ENCODE results near the gene RPL11. TPM values are rescaled to one million over a fixed set of nuclear protein-coding genes. Genes with fewer than 3 reads are reported as not detected.

RPL11 gene
- total and polyA plus RNA-seq, 2 experiments from 2014 or later = 1,126 to 1,484 TPM

- H3K27ac Mint-ChIP-seq = peak overlapping the region; percentile 99
- Histone ChIP-seq H3K4me2 (peak overlapping the region; percentile 100), H3F3A (replicated peaks; ENCODE audit: low read depth) (peaks cover 52% of the 10 kb centered on the region), H3K79me2 (replicated peaks; ENCODE audit: insufficient read depth) (peaks cover 70% of the 10 kb centered on the region), H3K27ac (ENCODE audit: low read depth) (peak overlapping the region; percentile 92), H3K27me3 (ENCODE audit: insufficient read depth) (no peaks in the 10 kb centered on the region), H3K36me3 (ENCODE audit: insufficient read depth) (peaks cover 64% of the 10 kb centered on the region), H3K9me2 (ENCODE audit: insufficient read depth) (no peaks in the 10 kb centered on the region), H2AFZ (no peak overlapping the region), H3K4me1 (ENCODE audit: insufficient read depth) (peaks cover 22% of the 10 kb centered on the region), H3K4me3 (peak overlapping the region; percentile 100), H4K20me1 (replicated peaks; ENCODE audit: insufficient read depth) (peaks cover 57% of the 10 kb centered on the region)
- peaks cover 43% of the 10 kb centered on the region for H3K4me1 Mint-ChIP-seq
- H3K9me3 Mint-ChIP-seq = no peaks in the 10 kb centered on the region; the same call in 2 of the 3 replicates
- DNase-seq (ENCODE audit: low spot score) (no peak), ATAC-seq (no peak)
- H3K4me3 Mint-ChIP-seq = peak overlapping the region; percentile 93
- H3K36me3 Mint-ChIP-seq (ENCODE audit: low read depth) = peaks cover 66% of the 10 kb centered on the region
- no peak for TF ChIP-seq EZH2 (IDR thresholded peaks at IDR 0.05; ENCODE audit: low read depth, unreplicated experiment)
- H3K27me3 Mint-ChIP-seq (ENCODE audit: insufficient read depth, low read depth, poor library complexity) = peaks cover 9% of the 10 kb centered on the region
These were observed 2.0 kb downstream of the RPL11 start for GRCh38 chr1:23693599-23693998.

GRCh38 chr1:23694371-23694770, 2.8 kb downstream of the RPL11 start:
- Histone ChIP-seq H3K4me1 (ENCODE audit: insufficient read depth) (peaks cover 22% of the 10 kb centered on the region), H3K79me2 (replicated peaks; ENCODE audit: insufficient read depth) (peaks cover 78% of the 10 kb centered on the region), H4K20me1 (replicated peaks; ENCODE audit: insufficient read depth) (peaks cover 64% of the 10 kb centered on the region), H3K9me2 (ENCODE audit: insufficient read depth) (no peaks in the 10 kb centered on the region), H2AFZ (no peak overlapping the region), H3F3A (replicated peaks; ENCODE audit: low read depth) (peaks cover 57% of the 10 kb centered on the region), H3K27me3 (ENCODE audit: insufficient read depth) (no peaks in the 10 kb centered on the region), H3K4me2 (peak overlapping the region; percentile 100; the same call in 1 of the 2 replicates), H3K4me3 (peak overlapping the region; percentile 100), H3K36me3 (ENCODE audit: insufficient read depth) (peaks cover 71% of the 10 kb centered on the region), H3K27ac (ENCODE audit: low read depth) (peak overlapping the region; percentile 92)
- Mint-ChIP-seq H3K4me3 (peak overlapping the region; percentile 93), H3K4me1 (peaks cover 43% of the 10 kb centered on the region), H3K9me3 (no peaks in the 10 kb centered on the region; the same call in 2 of the 3 replicates), H3K27me3 (ENCODE audit: insufficient read depth, low read depth, poor library complexity) (peaks cover 9% of the 10 kb centered on the region), H3K36me3 (ENCODE audit: low read depth) (peaks cover 74% of the 10 kb centered on the region), H3K27ac (peak overlapping the region; percentile 5; the same call in 1 of the 2 replicates)
- no peak for DNase-seq (ENCODE audit: low spot score)
- no peak for ATAC-seq
- TF ChIP-seq NANOG (IDR thresholded peaks at IDR 0.05; ENCODE audit: borderline replicate concordance) (no peak), CREB1 (CRISPR knock-in tag; IDR thresholded peaks at IDR 0.05; ENCODE audit: low read depth) (no peak), ZNF462 (CRISPR knock-in tag; IDR thresholded peaks at IDR 0.05) (no peak), REST (IDR thresholded peaks at IDR 0.05; ENCODE audit: unreplicated experiment) (no peak), ZNF331 (CRISPR knock-in tag; IDR thresholded peaks at IDR 0.05; ENCODE audit: low read depth) (no peak), POLR2AphosphoS5 (IDR thresholded peaks at IDR 0.05; ENCODE audit: low read depth) (no peak), STAT1 (IDR thresholded peaks at IDR 0.05; ENCODE audit: unreplicated experiment) (no peak), EZH2 (IDR thresholded peaks at IDR 0.05; ENCODE audit: low read depth, unreplicated experiment) (no peak), EZH2phosphoT487 (IDR thresholded peaks at IDR 0.05; ENCODE audit: unreplicated experiment) (no peak)
- TF ChIP-seq, protein P1, sequence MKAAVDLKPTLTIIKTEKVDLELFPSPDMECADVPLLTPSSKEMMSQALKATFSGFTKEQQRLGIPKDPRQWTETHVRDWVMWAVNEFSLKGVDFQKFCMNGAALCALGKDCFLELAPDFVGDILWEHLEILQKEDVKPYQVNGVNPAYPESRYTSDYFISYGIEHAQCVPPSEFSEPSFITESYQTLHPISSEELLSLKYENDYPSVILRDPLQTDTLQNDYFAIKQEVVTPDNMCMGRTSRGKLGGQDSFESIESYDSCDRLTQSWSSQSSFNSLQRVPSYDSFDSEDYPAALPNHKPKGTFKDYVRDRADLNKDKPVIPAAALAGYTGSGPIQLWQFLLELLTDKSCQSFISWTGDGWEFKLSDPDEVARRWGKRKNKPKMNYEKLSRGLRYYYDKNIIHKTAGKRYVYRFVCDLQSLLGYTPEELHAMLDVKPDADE (IDR thresholded peaks at IDR 0.05) = no peak
